H1 (cell line): ENCODE data around the gene ITIH4. TPM values are rescaled to one million over a fixed set of nuclear protein-coding genes. Genes with fewer than 3 reads are reported as not detected.

ENCODE experiments used
- CTCF ChIA-PET: fragments of 300-600 bp; sonication (Branson Sonifier 250); formaldehyde crosslinking; loops from one replicate; lab custom pipeline; 2021; ENCODE audit not compliant: partially characterized antibody; lab: Charles Lee
- POLR2A ChIA-PET: fragments of 300-600 bp; sonication (Branson Sonifier 250); formaldehyde crosslinking; loops from one replicate; lab custom pipeline; 2021; ENCODE audit warnings: inconsistent platforms; ENCODE audit not compliant: partially characterized antibody; lab: Charles Lee
- DNase-seq, 2 experiments: peaks; one replicate each; pipeline versions ENCODE4 v3.0.0 to v3.0.0-alpha.2; 2010 to 2022; ENCODE audit warnings: low spot score in 2 of 2, low read depth in 1 of 2, mixed read lengths in 1 of 2
- FAIRE-seq: peaks from 2 replicates; lab custom pipeline; 2011; peaks lifted over from hg19 to GRCh38; lab: Jason Lieb, UNC
- H2AFZ ChIP-seq: 2 replicates; pipeline ENCODE4 v1.8.1; 2012; ENCODE audit warnings: low read length, inconsistent platforms
- H2AK5ac ChIP-seq: 2 replicates; pipeline ENCODE4 v1.6.1; 2013; ENCODE audit warnings: low read depth, low read length
- H2BK120ac ChIP-seq: replicated peaks from 2 replicates; pipeline ENCODE3; 2013; ENCODE audit warnings: low read depth, low read length, inconsistent platforms
- H2BK12ac ChIP-seq: 2 replicates; pipeline ENCODE4 v1.6.1; 2013; ENCODE audit warnings: low read depth, low read length
- H2BK15ac ChIP-seq: 2 replicates; pipeline ENCODE4 v1.6.1; 2013; ENCODE audit warnings: low read length
- H2BK20ac ChIP-seq: 2 replicates; pipeline ENCODE4 v1.6.1; 2013; ENCODE audit warnings: low read length
- H2BK5ac ChIP-seq: 2 replicates; pipeline ENCODE4 v1.6.1; 2013; ENCODE audit warnings: low read depth, low read length
- H3K14ac ChIP-seq: 2 replicates; pipeline ENCODE4 v1.6.1; 2013; ENCODE audit warnings: inconsistent platforms; ENCODE audit not compliant: insufficient read length
- H3K18ac ChIP-seq: 2 replicates; pipeline ENCODE4 v1.6.1; 2013; ENCODE audit warnings: low read length; ENCODE audit errors: extremely low read depth
- H3K23ac ChIP-seq: 2 replicates; pipeline ENCODE4 v1.6.1; 2013; ENCODE audit warnings: inconsistent platforms; ENCODE audit not compliant: insufficient read length
- H3K23me2 ChIP-seq: 2 replicates; pipeline ENCODE4 v1.6.1; 2013; ENCODE audit warnings: low read depth, low read length
- H3K27ac ChIP-seq: 2 replicates; pipeline ENCODE4 v1.6.1; 2011; ENCODE audit warnings: low read depth, low read length, inconsistent platforms
- H3K27me3 ChIP-seq, 4 experiments: replicated peaks in 1 of 4; 1 replicate in 1 of 4; 2 replicates in 3 of 4; pipeline versions ENCODE4 v1.6.1 to v1.8.1; 2011 to 2013; ENCODE audit warnings: low read length in 3 of 4, mild to moderate bottlenecking in 3 of 4, inconsistent platforms in 2 of 4, mixed read lengths in 2 of 4, moderate library complexity in 1 of 4; ENCODE audit not compliant: control insufficient read depth in 3 of 4, insufficient read depth in 3 of 4; ENCODE audit errors: extremely low read depth in 1 of 4
- H3K36me3 ChIP-seq, 4 experiments: 2 replicates each; pipeline versions ENCODE4 v1.6.1 to v1.8.1; 2011 to 2013; ENCODE audit warnings: mild to moderate bottlenecking in 4 of 4, low read length in 3 of 4, moderate library complexity in 2 of 4, control low read depth in 1 of 4, inconsistent platforms in 1 of 4; ENCODE audit not compliant: insufficient read depth in 4 of 4, control insufficient read depth in 2 of 4
- H3K4ac ChIP-seq: replicated peaks from 2 replicates; pipeline ENCODE3; 2013; ENCODE audit warnings: low read length, low read depth, mixed read lengths, inconsistent platforms; ENCODE audit not compliant: insufficient read length
- H3K4me1 ChIP-seq, 4 experiments: replicated peaks in 1 of 4; 1 replicate in 1 of 4; 2 replicates in 3 of 4; pipeline versions ENCODE4 v1.6.1 to v1.8.1; 2011 to 2013; ENCODE audit warnings: low read length in 3 of 4, inconsistent platforms in 2 of 4, mixed read lengths in 1 of 4; ENCODE audit not compliant: insufficient read depth in 4 of 4, control insufficient read depth in 3 of 4
- H3K4me2 ChIP-seq, 2 experiments: 2 replicates each; pipeline versions ENCODE4 v1.6.1 to v1.8.1; 2011 to 2013; ENCODE audit warnings: low read depth in 2 of 2, low read length in 2 of 2, control low read depth in 1 of 2, inconsistent platforms in 1 of 2, mild to moderate bottlenecking in 1 of 2; ENCODE audit not compliant: insufficient read depth in 1 of 2
- H3K4me3 ChIP-seq, 4 experiments: fragments of 200-600, 300-600 bp in 1 of 4; sonication (generic), shearing (Covaris generic), sonication (Bioruptor Twin) in 1 of 4; 2 replicates each; pipeline versions ENCODE4 v1.5.1 to v1.8.1; 2011 to 2016; ENCODE audit warnings: low read length in 4 of 4, low read depth in 3 of 4, control low read depth in 2 of 4, inconsistent platforms in 2 of 4, mild to moderate bottlenecking in 2 of 4, mixed read lengths in 1 of 4, moderate library complexity in 1 of 4; ENCODE audit not compliant: insufficient read depth in 2 of 4; ENCODE audit errors: extremely low read depth in 1 of 4
- H3K56ac ChIP-seq: replicated peaks from 2 replicates; pipeline ENCODE3; 2013; ENCODE audit warnings: low read depth, mild to moderate bottlenecking, mixed read lengths, low read length, inconsistent platforms; ENCODE audit not compliant: insufficient read length
- H3K79me1 ChIP-seq: 2 replicates; pipeline ENCODE4 v1.6.1; 2013; ENCODE audit warnings: low read depth, low read length, control low read depth
- H3K79me2 ChIP-seq, 2 experiments: 2 replicates each; pipeline versions ENCODE4 v1.6.1 to v1.8.1; 2012 to 2013; ENCODE audit warnings: low read length in 2 of 2, mild to moderate bottlenecking in 2 of 2, inconsistent platforms in 1 of 2; ENCODE audit not compliant: insufficient read depth in 2 of 2, control insufficient read depth in 1 of 2
- H3K9ac ChIP-seq, 4 experiments: replicated peaks in 1 of 4; 1 replicate in 1 of 4; 2 replicates in 3 of 4; pipeline versions ENCODE4 v1.6.1 to v1.8.1; 2011 to 2013; ENCODE audit warnings: low read depth in 3 of 4, low read length in 3 of 4, control low read depth in 2 of 4, mild to moderate bottlenecking in 2 of 4, moderate library complexity in 2 of 4, inconsistent platforms in 1 of 4; ENCODE audit errors: extremely low read depth in 1 of 4
- H3K9me3 ChIP-seq, 2 experiments: 2 replicates each; pipeline versions ENCODE4 v1.6.1 to v1.8.1; 2012 to 2013; ENCODE audit warnings: mild to moderate bottlenecking in 2 of 2, moderate library complexity in 2 of 2, control low read depth in 1 of 2, inconsistent platforms in 1 of 2, low read depth in 1 of 2, low read length in 1 of 2, mixed read lengths in 1 of 2; ENCODE audit not compliant: insufficient read depth in 2 of 2
- H4K20me1 ChIP-seq, 2 experiments: replicated peaks in 1 of 2; 2 replicates each; pipeline versions ENCODE3 to v1.8.1; 2011 to 2013; ENCODE audit warnings: inconsistent platforms in 2 of 2, low read length in 2 of 2, mild to moderate bottlenecking in 1 of 2; ENCODE audit not compliant: insufficient read depth in 2 of 2, control insufficient read depth in 1 of 2
- H4K5ac ChIP-seq: 2 replicates; pipeline ENCODE4 v1.6.1; 2013; ENCODE audit warnings: low read length, low read depth, mixed read lengths, inconsistent platforms; ENCODE audit not compliant: insufficient read length
- H4K8ac ChIP-seq: 2 replicates; pipeline ENCODE4 v1.8.0; 2013; ENCODE audit warnings: mild to moderate bottlenecking, moderate library complexity, low read length, inconsistent platforms; ENCODE audit not compliant: insufficient read depth; ENCODE audit errors: extremely low read depth
- H4K91ac ChIP-seq: replicated peaks from 2 replicates; pipeline ENCODE3; 2013; ENCODE audit warnings: low read length, mixed read lengths, inconsistent platforms; ENCODE audit not compliant: insufficient read length
- ASH2L ChIP-seq: fragments of 200-600, 300-600 bp; sonication (generic); IDR thresholded peaks from one replicate; pipeline ENCODE4 v1.7.1; 2017; ENCODE audit warnings: low read length
- E2F6 ChIP-seq: IDR thresholded peaks from 2 replicates; pipeline ENCODE4 v1.6.1; 2012; ENCODE audit warnings: inconsistent platforms
- POU5F1 ChIP-seq: IDR thresholded peaks from 2 replicates; pipeline ENCODE4 v1.6.1; 2011; ENCODE audit warnings: low read depth, mild to moderate bottlenecking, low read length, moderate library complexity
- RNF2 ChIP-seq: fragments of 200-900, 300-1000 bp; sonication (generic); IDR thresholded peaks from 2 replicates; pipeline ENCODE4 v1.7.1; 2016; ENCODE audit warnings: borderline replicate concordance, low read depth, mild to moderate bottlenecking, antibody characterized with exemption, low read length; ENCODE audit not compliant: poor library complexity, severe bottlenecking; ENCODE audit errors: missing control alignments
- TCF12 ChIP-seq: IDR thresholded peaks from 2 replicates; pipeline ENCODE4 v1.6.1; 2011; ENCODE audit warnings: low read depth, mild to moderate bottlenecking, low read length
- ZNF274 ChIP-seq: IDR thresholded peaks from 2 replicates; pipeline ENCODE4 v1.7.0; 2012; ENCODE audit warnings: low read length, borderline replicate concordance; ENCODE audit errors: extremely low read depth
- WGBS, 2 experiments: shearing (Covaris generic) in 1 of 2; methylation state at CpG; one replicate each; pipeline versions ENCODE4 v1.1.6 to v1.1.7; 2013 to 2015; ENCODE audit warnings: low lambda C conversion rate in 2 of 2, mixed read lengths in 2 of 2, inconsistent platforms in 1 of 2, low coverage in 1 of 2, missing lambda C conversion rate in 1 of 2; ENCODE audit not compliant: insufficient replicate concordance in 2 of 2, insufficient coverage in 1 of 2, insufficient read length in 1 of 2; ENCODE audit errors: extremely low coverage in 1 of 2, missing lambda C conversion rate in 1 of 2; 5-methylcytosine and 5-hydroxymethylcytosine counted together
- polyA plus RNA-seq, 7 experiments: library from polyadenylated mRNA; depleted of rRNA in 3 of 7; stranded (reverse) in 5 of 7; unstranded in 2 of 7; fragments of >200 nt in 5 of 7; fragments of 200-250 nt in 2 of 7; gene quantifications; 1 replicate in 5 of 7; 2 replicates in 1 of 7; 4 replicates in 1 of 7; pipeline versions ENCODE4 v1.2.1 to v1.2.3, GENCODE V29; 2011 to 2013; ENCODE audit warnings: missing spikeins in 2 of 7, mixed read lengths in 2 of 7
- total RNA-seq: library from RNA; stranded (reverse); fragmentation: NEBNext Ultra II Directional; extraction: Animal tissue kit (Norgen Biotek cat#: 25700); gene quantifications from 2 replicates; pipeline ENCODE4 v1.2.1, GENCODE V29; 2021

Gene ITIH4
- total and polyA plus RNA-seq, 2 of the 8 experiments (the other 6 are each of a cell fraction or from before 2014, with no cell fraction given) = 3.4 to 3.7 TPM

- Histone ChIP-seq H4K20me1 (peaks cover 0 to 8% of the 10 kb centered on the region in 2 experiments), H3K14ac (no peak overlapping the region), H2BK12ac (no peak overlapping the region), H3K79me2 (no peaks in the 10 kb centered on the region), H3K4me3 (no peak overlapping the region), H2BK20ac (no peak overlapping the region), H3K27ac (no peak overlapping the region), H2BK120ac (no peak overlapping the region), H3K4me2 (no peak overlapping the region), H3K9ac (no peak overlapping the region), H3K27me3 (no peaks in the 10 kb centered on the region), H3K36me3 (peaks cover 0 to 5% (median 2%) of the 10 kb centered on the region in 4 experiments; a peak in 3 of 8 replicates), H3K23me2 (no peaks in the 10 kb centered on the region), H4K5ac (no peak overlapping the region), H4K8ac (no peak overlapping the region), H3K23ac (no peak overlapping the region), H2BK15ac (no peak overlapping the region), H3K18ac (no peak overlapping the region), H2AFZ (no peak overlapping the region), H4K91ac (no peak overlapping the region), H3K4me1 (peaks cover 0 to 3% (median 0%) of the 10 kb centered on the region in 4 experiments; a peak in 3 of 7 replicates), H3K9me3 (no peaks in the 10 kb centered on the region), H2AK5ac (no peak overlapping the region), H2BK5ac (no peak overlapping the region), H3K4ac (no peak overlapping the region), H3K56ac (no peak overlapping the region), H3K79me1 (no peaks in the 10 kb centered on the region; the same call in 1 of the 2 replicates)
- no peak for TF ChIP-seq E2F6
- TF ChIP-seq ZNF274 = no peak
- TF ChIP-seq RNF2 = no peak
- TF ChIP-seq ASH2L = no peak
- no peak for TF ChIP-seq POU5F1
- TF ChIP-seq TCF12 = no peak
- FAIRE-seq (no peak), DNase-seq (no peak)
- CTCF ChIA-PET = interaction anchor here (0.7 to 3.6 kb wide), 6 partner anchors 10 to 271 kb away, joined by 3 to 14 read pairs (median 6); no protein-coding TSS in a partner anchor
- POLR2A ChIA-PET = interaction anchor here (0.6 kb wide), 1 partner anchor 187 kb away, joined by 3 read pairs; no protein-coding TSS in a partner anchor
- WGBS, 2 experiments = 83% methylated on average over 19 of the region's 23 CpGs; no CpG with 5 or more reads in 1 of the 2 experiments
These were observed 9.5 kb upstream of the ITIH4 start for GRCh38 chr3:52839892-52840545.
